ENCODE data around the gene CFAP97D1. TPM values are rescaled to one million over a fixed set of nuclear protein-coding genes. Genes with fewer than 3 reads are reported as not detected.
A peak's percentile ranks its signal among the peaks of the same experiment; 100 is the strongest.

Gene CFAP97D1
- 0.10 TPM in 1 of 2 replicates, not detected in the other for total RNA-seq
- polyA plus RNA-seq, result not detected in 2 replicates

DNA sequence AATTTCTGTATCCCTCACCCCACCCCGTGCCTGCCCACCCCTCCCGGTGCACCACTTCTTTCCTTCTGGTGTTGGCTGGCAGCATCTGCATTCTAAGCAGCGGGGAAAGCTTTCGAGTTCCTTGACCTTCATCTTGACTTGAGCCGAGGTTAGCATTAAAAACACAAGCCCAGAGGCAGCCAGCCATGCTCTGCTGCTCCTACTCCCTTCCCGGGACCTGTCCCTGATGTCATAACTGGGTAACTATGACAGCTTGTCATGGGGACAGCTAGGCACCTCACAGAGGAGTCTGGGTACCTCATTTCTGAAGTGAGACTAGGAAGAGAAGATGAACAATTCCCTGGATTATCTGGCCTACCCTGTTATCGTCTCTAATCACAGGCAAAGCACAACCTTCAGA, at the start of gene CFAP97D1:
Gene CFAP97D1, plus strand, starts transcription at position 301 of the 400 bp plus-strand sequence. Its CDS starts 28 bp downstream, at position 329.
- Histone ChIP-seq H3K79me2 (peaks cover 27% of the 10 kb centered on the region), H3K4me3 (peak within 1 kb of the TSS; percentile 90), H3K9me3 (ENCODE audit: low read depth) (no peaks in the 10 kb centered on the region), H3K27me3 (no peaks in the 10 kb centered on the region), H3K27ac (peak within 1 kb of the TSS; percentile 99), H3K4me2 (peak within 1 kb of the TSS; percentile 95), H3K36me3 (replicated peaks; ENCODE audit: insufficient read depth, low read depth) (no peaks in the 10 kb centered on the region), H3K4me1 (ENCODE audit: insufficient read depth) (peaks cover 19% of the 10 kb centered on the region), H3K9me2 (replicated peaks; ENCODE audit: insufficient read depth) (no peaks in the 10 kb centered on the region), H2AFZ (peak within 1 kb of the TSS; percentile 83), H4K20me1 (ENCODE audit: insufficient read depth, poor library complexity, severe bottlenecking) (no peaks in the 10 kb centered on the region)
- DNase-seq (ENCODE audit: low spot score), result no peak
- WGBS (ENCODE audit: low lambda C conversion rate, missing lambda C conversion rate), result 64% methylated on average over 7 of the region's 7 CpGs
- TF ChIP-seq EZH2phosphoT487 (IDR thresholded peaks at IDR 0.05; ENCODE audit: low read depth, severe bottlenecking, unreplicated experiment) (no peak), EZH2 (IDR thresholded peaks at IDR 0.05; ENCODE audit: borderline replicate concordance) (no peak)
- TF ChIP-seq, protein P1, sequence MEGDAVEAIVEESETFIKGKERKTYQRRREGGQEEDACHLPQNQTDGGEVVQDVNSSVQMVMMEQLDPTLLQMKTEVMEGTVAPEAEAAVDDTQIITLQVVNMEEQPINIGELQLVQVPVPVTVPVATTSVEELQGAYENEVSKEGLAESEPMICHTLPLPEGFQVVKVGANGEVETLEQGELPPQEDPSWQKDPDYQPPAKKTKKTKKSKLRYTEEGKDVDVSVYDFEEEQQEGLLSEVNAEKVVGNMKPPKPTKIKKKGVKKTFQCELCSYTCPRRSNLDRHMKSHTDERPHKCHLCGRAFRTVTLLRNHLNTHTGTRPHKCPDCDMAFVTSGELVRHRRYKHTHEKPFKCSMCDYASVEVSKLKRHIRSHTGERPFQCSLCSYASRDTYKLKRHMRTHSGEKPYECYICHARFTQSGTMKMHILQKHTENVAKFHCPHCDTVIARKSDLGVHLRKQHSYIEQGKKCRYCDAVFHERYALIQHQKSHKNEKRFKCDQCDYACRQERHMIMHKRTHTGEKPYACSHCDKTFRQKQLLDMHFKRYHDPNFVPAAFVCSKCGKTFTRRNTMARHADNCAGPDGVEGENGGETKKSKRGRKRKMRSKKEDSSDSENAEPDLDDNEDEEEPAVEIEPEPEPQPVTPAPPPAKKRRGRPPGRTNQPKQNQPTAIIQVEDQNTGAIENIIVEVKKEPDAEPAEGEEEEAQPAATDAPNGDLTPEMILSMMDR (IDR thresholded peaks at IDR 0.05; ENCODE audit: poor library complexity), result no peak

DNA sequence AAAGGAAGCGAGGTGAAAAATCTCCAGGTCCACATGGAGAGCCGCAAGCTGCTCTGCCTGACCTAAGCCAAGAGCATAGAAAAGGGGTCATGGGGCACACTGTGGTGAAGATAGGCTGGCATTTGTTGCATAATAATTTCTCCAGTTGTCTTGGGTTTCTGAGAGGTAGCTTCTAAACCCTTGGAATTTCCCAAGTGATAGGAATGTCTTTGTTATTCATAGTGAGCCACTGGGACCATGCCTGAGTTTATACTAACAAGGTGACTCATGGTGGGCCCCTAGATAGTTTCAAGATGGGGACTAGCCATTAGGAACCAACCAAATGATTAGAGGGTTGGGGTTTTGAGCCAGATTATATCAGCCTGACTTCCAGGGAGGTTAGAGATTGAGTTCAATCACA, 47.3 kb upstream of the CFAP97D1 start:
- Histone ChIP-seq H3K27me3 (no peaks in the 10 kb centered on the region), H3K4me1 (ENCODE audit: insufficient read depth) (no peaks in the 10 kb centered on the region), H3K9me2 (replicated peaks; ENCODE audit: insufficient read depth) (no peaks in the 10 kb centered on the region), H3K79me2 (no peaks in the 10 kb centered on the region), H3K4me2 (no peak overlapping the region), H2AFZ (no peak overlapping the region), H3K27ac (no peak overlapping the region), H4K20me1 (ENCODE audit: insufficient read depth, poor library complexity, severe bottlenecking) (no peaks in the 10 kb centered on the region), H3K4me3 (no peak overlapping the region), H3K36me3 (replicated peaks; ENCODE audit: insufficient read depth, low read depth) (no peaks in the 10 kb centered on the region), H3K9me3 (ENCODE audit: low read depth) (no peaks in the 10 kb centered on the region)
- no peak for DNase-seq (ENCODE audit: low spot score)
- WGBS (ENCODE audit: low lambda C conversion rate, missing lambda C conversion rate), result 100% methylated on average over 2 of the region's 2 CpGs
- TF ChIP-seq EZH2 (IDR thresholded peaks at IDR 0.05; ENCODE audit: borderline replicate concordance), result no peak
- TF ChIP-seq, protein P1 (IDR thresholded peaks at IDR 0.05; ENCODE audit: poor library complexity), result no peak
- no peak for TF ChIP-seq EZH2phosphoT487 (IDR thresholded peaks at IDR 0.05; ENCODE audit: low read depth, severe bottlenecking, unreplicated experiment)

DNA sequence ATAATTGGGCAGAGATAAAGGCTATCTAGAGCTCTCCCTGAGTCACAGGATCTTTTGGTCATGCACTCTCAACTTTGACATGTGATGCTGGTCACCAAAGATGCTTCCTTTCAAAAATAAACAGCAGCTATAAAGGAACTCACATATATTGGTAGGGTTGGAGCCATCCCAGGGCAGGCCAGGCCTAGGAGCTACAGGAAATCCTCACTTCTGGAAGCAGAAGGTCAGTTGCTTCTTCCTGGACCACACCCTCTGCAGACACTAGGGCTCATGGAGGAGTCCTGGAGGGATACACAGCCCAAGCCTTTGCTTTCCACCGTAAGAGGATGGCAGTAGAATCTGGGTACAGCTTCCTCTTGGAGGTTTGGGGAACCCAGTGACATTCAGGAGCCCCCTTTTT, 46.3 kb upstream of the CFAP97D1 start:
- no peaks in the 10 kb centered on the region for H3K36me3 ChIP-seq (replicated peaks; ENCODE audit: insufficient read depth, low read depth)
- H4K20me1 ChIP-seq (ENCODE audit: insufficient read depth, poor library complexity, severe bottlenecking), result no peaks in the 10 kb centered on the region
- TF ChIP-seq EZH2phosphoT487 (IDR thresholded peaks at IDR 0.05; ENCODE audit: low read depth, severe bottlenecking, unreplicated experiment) (no peak), EZH2 (IDR thresholded peaks at IDR 0.05; ENCODE audit: borderline replicate concordance) (no peak)
- TF ChIP-seq, protein P1 (IDR thresholded peaks at IDR 0.05; ENCODE audit: poor library complexity), result no peak
- no peaks in the 10 kb centered on the region for H3K9me2 ChIP-seq (replicated peaks; ENCODE audit: insufficient read depth)
- no peak overlapping the region for H3K4me2 ChIP-seq
- 90% methylated on average over 1 of the region's 1 CpG for WGBS (ENCODE audit: low lambda C conversion rate, missing lambda C conversion rate)
- no peak overlapping the region for H2AFZ ChIP-seq
- DNase-seq (ENCODE audit: low spot score), result no peak
- no peak overlapping the region for H3K27ac ChIP-seq
- H3K79me2 ChIP-seq, result no peaks in the 10 kb centered on the region
- H3K4me1 ChIP-seq (ENCODE audit: insufficient read depth), result no peaks in the 10 kb centered on the region
- no peaks in the 10 kb centered on the region for H3K9me3 ChIP-seq (ENCODE audit: low read depth)
- H3K4me3 ChIP-seq, result no peak overlapping the region
- H3K27me3 ChIP-seq, result no peaks in the 10 kb centered on the region

DNA sequence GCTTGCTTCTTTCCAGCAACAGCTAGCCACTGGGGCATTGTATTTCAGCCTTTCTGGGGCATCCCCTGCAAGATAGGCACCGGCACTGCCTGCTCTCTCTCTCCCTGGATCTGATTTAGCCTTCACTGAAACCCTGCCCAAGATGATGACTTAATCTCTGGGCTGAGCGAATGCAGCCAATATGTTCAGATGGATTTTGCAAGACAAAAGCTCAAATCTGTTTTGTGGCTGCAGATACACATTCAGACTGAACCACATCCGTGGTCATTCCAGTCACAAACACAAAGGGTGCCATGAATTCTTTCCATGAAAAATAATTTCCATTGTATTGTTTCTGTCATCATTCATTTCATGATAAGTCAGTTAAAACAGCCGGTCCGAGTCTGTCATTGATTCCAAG, 45.9 kb upstream of the CFAP97D1 start:
- Histone ChIP-seq H2AFZ (no peak overlapping the region), H3K36me3 (replicated peaks; ENCODE audit: insufficient read depth, low read depth) (no peaks in the 10 kb centered on the region), H3K4me1 (ENCODE audit: insufficient read depth) (no peaks in the 10 kb centered on the region), H4K20me1 (ENCODE audit: insufficient read depth, poor library complexity, severe bottlenecking) (no peaks in the 10 kb centered on the region), H3K4me3 (no peak overlapping the region), H3K79me2 (no peaks in the 10 kb centered on the region), H3K27ac (no peak overlapping the region), H3K4me2 (no peak overlapping the region), H3K9me2 (replicated peaks; ENCODE audit: insufficient read depth) (no peaks in the 10 kb centered on the region), H3K9me3 (ENCODE audit: low read depth) (no peaks in the 10 kb centered on the region), H3K27me3 (no peaks in the 10 kb centered on the region)
- 84% methylated on average over 5 of the region's 5 CpGs for WGBS (ENCODE audit: low lambda C conversion rate, missing lambda C conversion rate)
- TF ChIP-seq EZH2phosphoT487 (IDR thresholded peaks at IDR 0.05; ENCODE audit: low read depth, severe bottlenecking, unreplicated experiment) (no peak), EZH2 (IDR thresholded peaks at IDR 0.05; ENCODE audit: borderline replicate concordance) (no peak)
- TF ChIP-seq, protein P1 (IDR thresholded peaks at IDR 0.05; ENCODE audit: poor library complexity), result no peak
- DNase-seq (ENCODE audit: low spot score), result no peak
